ENCODE results near the gene ADH6. TPM values are rescaled to one million over a fixed set of nuclear protein-coding genes. Genes with fewer than 3 reads are reported as not detected.

Gene ADH6
- total and polyA plus RNA-seq, 4 donors, result 36.7 to 163 (median 107) TPM

DNA sequence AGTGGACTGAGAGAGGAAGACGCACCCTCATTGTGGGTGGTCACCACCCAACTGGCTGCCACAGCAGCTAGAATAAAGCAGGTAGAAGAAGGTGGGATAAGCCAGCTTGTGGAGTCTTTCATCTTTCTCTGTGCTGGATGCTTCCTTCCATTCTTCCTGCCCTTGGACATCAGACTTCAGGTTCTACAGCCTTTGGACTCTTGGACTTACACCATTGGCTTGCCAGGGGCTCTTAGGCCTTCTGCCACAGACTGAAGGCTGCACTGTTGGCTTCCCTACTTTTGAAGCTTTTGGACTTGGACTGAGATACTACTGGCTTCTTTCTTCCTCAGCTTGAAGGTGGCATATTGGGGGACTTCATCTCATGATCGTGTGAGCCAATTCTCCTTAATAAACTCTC, 33.5 kb downstream of the ADH6 start:
- no peak for DNase-seq (ENCODE audit: low spot score)
- no peaks in the 10 kb centered on the region for H3K36me3 ChIP-seq (ENCODE audit: control insufficient read depth in 4 of 4, insufficient read depth in 3 of 4, low read depth in 1 of 4, low read length in 3 of 4)
- H3K27me3 ChIP-seq (ENCODE audit: control insufficient read depth in 4 of 4, insufficient read depth in 4 of 4, low read length in 3 of 4), result no peaks in the 10 kb centered on the region
- H3K9me3 ChIP-seq (ENCODE audit: control insufficient read depth in 4 of 4, low read length in 3 of 4), result no peaks in the 10 kb centered on the region
- TF ChIP-seq FOXA2 (IDR thresholded peaks at IDR 0.05) (no peak), HNF4A (conservative IDR thresholded peaks at IDR 0.05) (peak; percentile 69 to 89)
- H3K4me1 ChIP-seq (ENCODE audit: control insufficient read depth in 4 of 4, insufficient read depth in 4 of 4, low read length in 3 of 4), result peaks cover 6 to 32% (median 22%) of the 10 kb centered on the region in 4 donors
- no peak overlapping the region for H3K4me3 ChIP-seq (ENCODE audit: low read depth in 1 of 3, low read length in 3 of 3)
- H3K27ac ChIP-seq (ENCODE audit: low read depth in 1 of 2, low read length in 2 of 2), result no peak overlapping the region
- no peak overlapping the region for H3K9ac ChIP-seq (ENCODE audit: low read depth in 1 of 2, low read length in 2 of 2)
- 92% methylated on average over 2 of the region's 2 CpGs for WGBS

DNA sequence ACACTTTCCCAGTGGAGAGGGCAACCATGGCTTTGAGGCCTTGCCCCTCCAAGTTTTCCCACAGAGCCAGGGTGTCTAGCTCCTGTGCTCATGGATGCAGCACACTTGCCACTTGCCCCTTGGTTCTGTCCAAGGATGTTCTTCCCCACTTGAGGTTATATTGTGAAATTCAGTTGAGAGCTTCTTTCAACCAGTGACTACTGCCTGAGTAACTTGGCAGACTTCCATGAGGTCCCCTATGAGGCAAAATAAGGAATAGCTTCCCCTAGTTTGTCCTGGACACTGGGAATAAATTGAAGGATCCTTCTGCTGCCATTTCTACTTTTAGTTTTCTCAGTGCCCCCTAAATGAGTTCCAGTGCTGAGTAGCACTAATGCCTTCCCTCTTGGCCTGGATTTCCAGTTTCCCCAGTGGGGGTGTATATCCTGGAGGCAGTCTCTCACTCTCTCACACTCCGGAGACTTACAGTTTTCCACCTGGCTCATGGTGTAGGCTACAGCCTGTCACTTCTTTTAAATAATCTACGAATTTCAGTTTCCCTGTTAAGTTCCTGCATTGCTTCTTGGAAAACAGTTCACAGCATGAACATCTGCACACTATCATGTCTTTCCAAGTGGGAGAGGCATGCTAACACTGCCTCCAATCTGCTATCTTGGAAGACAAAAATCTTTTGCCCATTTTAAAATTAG, 38.5 kb downstream of the ADH6 start:
- TF ChIP-seq HNF4G (IDR thresholded peaks at IDR 0.05) (no peak), NR2F2 (IDR thresholded peaks at IDR 0.05) (no peak), FOXA2 (IDR thresholded peaks at IDR 0.05) (no peak), YY1 (IDR thresholded peaks at IDR 0.05) (no peak), SP1 (IDR thresholded peaks at IDR 0.05) (no peak), FOXA1 (IDR thresholded peaks at IDR 0.05) (no peak), RAD21 (IDR thresholded peaks at IDR 0.05) (no peak), RXRA (IDR thresholded peaks at IDR 0.05) (no peak), HNF4A (conservative IDR thresholded peaks at IDR 0.05) (no peak), GABPA (IDR thresholded peaks at IDR 0.05 in 1 of 2, conservative IDR thresholded peaks at IDR 0.05 in 1 of 2) (no peak), EGR1 (IDR thresholded peaks at IDR 0.05; ENCODE audit: low read depth in 2 of 2) (no peak), TAF1 (conservative IDR thresholded peaks at IDR 0.05) (no peak)
- TF ChIP-seq, protein P1, sequence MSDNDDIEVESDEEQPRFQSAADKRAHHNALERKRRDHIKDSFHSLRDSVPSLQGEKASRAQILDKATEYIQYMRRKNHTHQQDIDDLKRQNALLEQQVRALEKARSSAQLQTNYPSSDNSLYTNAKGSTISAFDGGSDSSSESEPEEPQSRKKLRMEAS (IDR thresholded peaks at IDR 0.05), result no peak
- TF ChIP-seq, protein P2, sequence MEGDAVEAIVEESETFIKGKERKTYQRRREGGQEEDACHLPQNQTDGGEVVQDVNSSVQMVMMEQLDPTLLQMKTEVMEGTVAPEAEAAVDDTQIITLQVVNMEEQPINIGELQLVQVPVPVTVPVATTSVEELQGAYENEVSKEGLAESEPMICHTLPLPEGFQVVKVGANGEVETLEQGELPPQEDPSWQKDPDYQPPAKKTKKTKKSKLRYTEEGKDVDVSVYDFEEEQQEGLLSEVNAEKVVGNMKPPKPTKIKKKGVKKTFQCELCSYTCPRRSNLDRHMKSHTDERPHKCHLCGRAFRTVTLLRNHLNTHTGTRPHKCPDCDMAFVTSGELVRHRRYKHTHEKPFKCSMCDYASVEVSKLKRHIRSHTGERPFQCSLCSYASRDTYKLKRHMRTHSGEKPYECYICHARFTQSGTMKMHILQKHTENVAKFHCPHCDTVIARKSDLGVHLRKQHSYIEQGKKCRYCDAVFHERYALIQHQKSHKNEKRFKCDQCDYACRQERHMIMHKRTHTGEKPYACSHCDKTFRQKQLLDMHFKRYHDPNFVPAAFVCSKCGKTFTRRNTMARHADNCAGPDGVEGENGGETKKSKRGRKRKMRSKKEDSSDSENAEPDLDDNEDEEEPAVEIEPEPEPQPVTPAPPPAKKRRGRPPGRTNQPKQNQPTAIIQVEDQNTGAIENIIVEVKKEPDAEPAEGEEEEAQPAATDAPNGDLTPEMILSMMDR (IDR thresholded peaks at IDR 0.05; ENCODE audit: low read depth, low read length, missing input control), result no peak
- TF ChIP-seq, protein P3, sequence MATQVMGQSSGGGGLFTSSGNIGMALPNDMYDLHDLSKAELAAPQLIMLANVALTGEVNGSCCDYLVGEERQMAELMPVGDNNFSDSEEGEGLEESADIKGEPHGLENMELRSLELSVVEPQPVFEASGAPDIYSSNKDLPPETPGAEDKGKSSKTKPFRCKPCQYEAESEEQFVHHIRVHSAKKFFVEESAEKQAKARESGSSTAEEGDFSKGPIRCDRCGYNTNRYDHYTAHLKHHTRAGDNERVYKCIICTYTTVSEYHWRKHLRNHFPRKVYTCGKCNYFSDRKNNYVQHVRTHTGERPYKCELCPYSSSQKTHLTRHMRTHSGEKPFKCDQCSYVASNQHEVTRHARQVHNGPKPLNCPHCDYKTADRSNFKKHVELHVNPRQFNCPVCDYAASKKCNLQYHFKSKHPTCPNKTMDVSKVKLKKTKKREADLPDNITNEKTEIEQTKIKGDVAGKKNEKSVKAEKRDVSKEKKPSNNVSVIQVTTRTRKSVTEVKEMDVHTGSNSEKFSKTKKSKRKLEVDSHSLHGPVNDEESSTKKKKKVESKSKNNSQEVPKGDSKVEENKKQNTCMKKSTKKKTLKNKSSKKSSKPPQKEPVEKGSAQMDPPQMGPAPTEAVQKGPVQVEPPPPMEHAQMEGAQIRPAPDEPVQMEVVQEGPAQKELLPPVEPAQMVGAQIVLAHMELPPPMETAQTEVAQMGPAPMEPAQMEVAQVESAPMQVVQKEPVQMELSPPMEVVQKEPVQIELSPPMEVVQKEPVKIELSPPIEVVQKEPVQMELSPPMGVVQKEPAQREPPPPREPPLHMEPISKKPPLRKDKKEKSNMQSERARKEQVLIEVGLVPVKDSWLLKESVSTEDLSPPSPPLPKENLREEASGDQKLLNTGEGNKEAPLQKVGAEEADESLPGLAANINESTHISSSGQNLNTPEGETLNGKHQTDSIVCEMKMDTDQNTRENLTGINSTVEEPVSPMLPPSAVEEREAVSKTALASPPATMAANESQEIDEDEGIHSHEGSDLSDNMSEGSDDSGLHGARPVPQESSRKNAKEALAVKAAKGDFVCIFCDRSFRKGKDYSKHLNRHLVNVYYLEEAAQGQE (IDR thresholded peaks at IDR 0.05), result no peak
- TF ChIP-seq, protein P4, sequence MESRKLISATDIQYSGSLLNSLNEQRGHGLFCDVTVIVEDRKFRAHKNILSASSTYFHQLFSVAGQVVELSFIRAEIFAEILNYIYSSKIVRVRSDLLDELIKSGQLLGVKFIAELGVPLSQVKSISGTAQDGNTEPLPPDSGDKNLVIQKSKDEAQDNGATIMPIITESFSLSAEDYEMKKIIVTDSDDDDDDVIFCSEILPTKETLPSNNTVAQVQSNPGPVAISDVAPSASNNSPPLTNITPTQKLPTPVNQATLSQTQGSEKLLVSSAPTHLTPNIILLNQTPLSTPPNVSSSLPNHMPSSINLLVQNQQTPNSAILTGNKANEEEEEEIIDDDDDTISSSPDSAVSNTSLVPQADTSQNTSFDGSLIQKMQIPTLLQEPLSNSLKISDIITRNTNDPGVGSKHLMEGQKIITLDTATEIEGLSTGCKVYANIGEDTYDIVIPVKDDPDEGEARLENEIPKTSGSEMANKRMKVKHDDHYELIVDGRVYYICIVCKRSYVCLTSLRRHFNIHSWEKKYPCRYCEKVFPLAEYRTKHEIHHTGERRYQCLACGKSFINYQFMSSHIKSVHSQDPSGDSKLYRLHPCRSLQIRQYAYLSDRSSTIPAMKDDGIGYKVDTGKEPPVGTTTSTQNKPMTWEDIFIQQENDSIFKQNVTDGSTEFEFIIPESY (IDR thresholded peaks at IDR 0.05), result no peak
- H3K9me3 ChIP-seq (ENCODE audit: control insufficient read depth in 4 of 4, low read length in 3 of 4), result no peaks in the 10 kb centered on the region
- H3K27me3 ChIP-seq (ENCODE audit: control insufficient read depth in 4 of 4, insufficient read depth in 4 of 4, low read length in 3 of 4), result no peaks in the 10 kb centered on the region
- no peak overlapping the region for H3K9ac ChIP-seq (ENCODE audit: low read depth in 1 of 2, low read length in 2 of 2)
- 82% methylated on average over 2 of the region's 2 CpGs for WGBS
- H3K4me3 ChIP-seq (ENCODE audit: low read depth in 1 of 3, low read length in 3 of 3), result no peak overlapping the region
- DNase-seq (ENCODE audit: low spot score), result no peak
- H3K27ac ChIP-seq (ENCODE audit: low read depth in 1 of 2, low read length in 2 of 2), result no peak overlapping the region
- H3K36me3 ChIP-seq (ENCODE audit: control insufficient read depth in 4 of 4, insufficient read depth in 3 of 4, low read depth in 1 of 4, low read length in 3 of 4), result no peaks in the 10 kb centered on the region
- H3K4me1 ChIP-seq (ENCODE audit: control insufficient read depth in 4 of 4, insufficient read depth in 4 of 4, low read length in 3 of 4), result peaks cover 0 to 9% (median 5%) of the 10 kb centered on the region in 4 donors
